ENCODE results near the gene PACSIN2.

PACSIN2 gene

DNA sequence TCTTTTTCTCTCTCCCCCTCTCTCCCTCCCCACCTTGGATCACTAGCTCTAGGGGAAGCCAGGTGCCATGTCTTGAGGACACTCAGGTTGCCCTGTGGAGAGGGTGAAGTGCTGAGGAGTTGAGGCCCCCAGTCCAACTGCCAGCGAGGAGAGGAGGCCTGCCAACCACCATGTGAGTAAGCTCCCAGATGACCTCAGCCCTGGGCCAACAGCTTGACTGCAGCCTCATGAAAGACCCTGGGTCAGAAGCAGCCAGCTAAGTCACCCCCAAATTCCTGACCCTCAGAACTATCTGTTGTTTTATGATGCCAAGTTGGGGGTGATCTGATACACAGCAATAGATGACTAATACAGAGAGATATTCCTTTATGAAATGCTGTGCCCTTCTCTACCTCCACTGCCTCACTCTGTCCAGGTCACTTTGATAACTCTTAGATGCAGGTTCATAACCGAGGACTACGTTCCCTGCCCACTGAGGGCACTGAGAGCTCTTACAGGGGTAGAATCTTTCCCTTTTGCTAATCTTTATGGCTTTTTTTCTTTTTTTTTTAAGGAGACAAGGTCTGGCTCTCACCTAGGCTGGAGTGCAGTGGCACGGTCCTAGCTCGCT, 165.9 kb downstream of the PACSIN2 start:
- TF ChIP-seq GATA3 (IDR thresholded peaks at IDR 0.05; ENCODE audit: low read depth, low read length), result no peak
- no peak for TF ChIP-seq GATA2 (IDR thresholded peaks at IDR 0.05; ENCODE audit: low read depth, low read length)

- TF ChIP-seq GATA2 (IDR thresholded peaks at IDR 0.05; ENCODE audit: low read depth, low read length), result no peak
- TF ChIP-seq GATA3 (IDR thresholded peaks at IDR 0.05; ENCODE audit: low read depth, low read length), result no peak
Observed at GRCh38 chr22:42847110-42847509, 167.8 kb downstream of the PACSIN2 start.

DNA sequence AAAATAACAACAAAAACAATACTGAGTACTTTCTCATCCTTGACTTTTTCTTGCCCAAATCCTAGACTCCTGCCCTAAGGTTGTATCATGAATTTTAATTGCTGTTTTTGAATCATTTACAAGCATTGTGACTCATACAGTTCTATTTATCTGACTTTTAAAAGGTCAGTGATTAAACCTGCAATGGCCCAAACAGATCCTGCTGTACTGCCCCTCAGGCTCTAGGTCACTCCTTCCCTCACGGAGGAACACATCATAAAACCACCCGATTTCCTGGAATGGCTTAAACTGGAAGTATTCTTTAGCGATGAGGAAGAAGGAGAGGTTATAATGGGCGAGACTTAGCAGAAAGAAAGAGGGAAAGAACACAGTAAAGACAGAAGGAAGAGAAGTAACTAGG, 170.2 kb downstream of the PACSIN2 start:
- TF ChIP-seq GATA2 (IDR thresholded peaks at IDR 0.05; ENCODE audit: low read depth, low read length) (no peak), GATA3 (IDR thresholded peaks at IDR 0.05; ENCODE audit: low read depth, low read length) (no peak)

- no peak for TF ChIP-seq GATA2 (IDR thresholded peaks at IDR 0.05; ENCODE audit: low read depth, low read length)
- TF ChIP-seq GATA3 (IDR thresholded peaks at IDR 0.05; ENCODE audit: low read depth, low read length), result no peak
Observed at GRCh38 chr22:42842658-42843370, 172.1 kb downstream of the PACSIN2 start.

DNA sequence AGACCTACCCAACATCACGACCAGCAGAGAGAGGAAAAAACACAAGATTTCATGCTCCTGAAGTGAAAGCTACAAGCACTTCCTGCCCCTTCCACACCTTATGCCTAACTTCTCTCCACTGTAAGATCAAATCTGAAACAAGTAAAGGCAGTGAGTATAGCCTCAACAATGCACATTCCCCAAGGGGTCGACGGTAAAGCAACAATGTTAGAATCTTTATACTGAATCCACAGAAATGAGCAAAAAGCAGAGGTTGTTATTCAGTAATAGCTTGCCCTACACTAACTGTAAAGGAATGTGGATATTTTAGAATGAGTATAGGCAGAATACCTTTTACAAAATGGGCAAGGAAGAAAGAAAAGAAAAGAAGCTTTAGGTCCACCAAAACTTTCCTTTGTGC, 173.5 kb downstream of the PACSIN2 start:
- TF ChIP-seq GATA2 (IDR thresholded peaks at IDR 0.05; ENCODE audit: low read depth, low read length) (no peak), GATA3 (IDR thresholded peaks at IDR 0.05; ENCODE audit: low read depth, low read length) (no peak)

GRCh38 chr22:42837556-42837955, 177.4 kb downstream of the PACSIN2 start:
- no peak for TF ChIP-seq GATA3 (IDR thresholded peaks at IDR 0.05; ENCODE audit: low read depth, low read length)

- TF ChIP-seq GATA3 (IDR thresholded peaks at IDR 0.05; ENCODE audit: low read depth, low read length), result no peak
- TF ChIP-seq GATA2 (IDR thresholded peaks at IDR 0.05; ENCODE audit: low read depth, low read length), result no peak
Observed at GRCh38 chr22:42836026-42836425, 178.9 kb downstream of the PACSIN2 start.

- no peak for TF ChIP-seq GATA2 (IDR thresholded peaks at IDR 0.05; ENCODE audit: low read depth, low read length)
- no peak for TF ChIP-seq GATA3 (IDR thresholded peaks at IDR 0.05; ENCODE audit: low read depth, low read length)
Observed at GRCh38 chr22:42834177-42834949, 180.6 kb downstream of the PACSIN2 start.

GRCh38 chr22:42833104-42833503, 181.8 kb downstream of the PACSIN2 start:
- no peak for TF ChIP-seq GATA3 (IDR thresholded peaks at IDR 0.05; ENCODE audit: low read depth, low read length)
- no peak for TF ChIP-seq GATA2 (IDR thresholded peaks at IDR 0.05; ENCODE audit: low read depth, low read length)

GRCh38 chr22:42831712-42832111, 183.2 kb downstream of the PACSIN2 start:
- TF ChIP-seq GATA3 (IDR thresholded peaks at IDR 0.05; ENCODE audit: low read depth, low read length), result no peak
- TF ChIP-seq GATA2 (IDR thresholded peaks at IDR 0.05; ENCODE audit: low read depth, low read length), result no peak

GRCh38 chr22:42830161-42830560, 184.8 kb downstream of the PACSIN2 start:
- TF ChIP-seq GATA2 (IDR thresholded peaks at IDR 0.05; ENCODE audit: low read depth, low read length) (no peak), GATA3 (IDR thresholded peaks at IDR 0.05; ENCODE audit: low read depth, low read length) (no peak)

- no peak for TF ChIP-seq GATA2 (IDR thresholded peaks at IDR 0.05; ENCODE audit: low read depth, low read length)
- no peak for TF ChIP-seq GATA3 (IDR thresholded peaks at IDR 0.05; ENCODE audit: low read depth, low read length)
Observed at GRCh38 chr22:42829302-42829701, 185.6 kb downstream of the PACSIN2 start.

- TF ChIP-seq GATA3 (IDR thresholded peaks at IDR 0.05; ENCODE audit: low read depth, low read length) (no peak), GATA2 (IDR thresholded peaks at IDR 0.05; ENCODE audit: low read depth, low read length) (no peak)
Observed at GRCh38 chr22:42825796-42826195, 189.2 kb downstream of the PACSIN2 start.

GRCh38 chr22:42821386-42821785, 193.6 kb downstream of the PACSIN2 start:
- no peak for TF ChIP-seq GATA2 (IDR thresholded peaks at IDR 0.05; ENCODE audit: low read depth, low read length)
- TF ChIP-seq GATA3 (IDR thresholded peaks at IDR 0.05; ENCODE audit: low read depth, low read length), result no peak
